Omental fat pad (tissue), 4 donors: ENCODE results near the gene RBM34. TPM values are rescaled to one million over a fixed set of nuclear protein-coding genes. Genes with fewer than 3 reads are reported as not detected.
"Not testable (repeated sequence)": the region's sequence is repeated elsewhere in the genome, so short reads cannot be mapped to it uniquely, and the experiment has no call there.

Experiments used
- ATAC-seq: fragments of 150-250 bp; one replicate; pipeline ENCODE4 v1.9.1; 2016; ENCODE audit warnings: mild to moderate bottlenecking, moderate library complexity; ENCODE audit not compliant: low FRiP score
- DNase-seq: peaks from one replicate; pipeline ENCODE4 v3.0.0-alpha.2; 2019; ENCODE audit warnings: low spot score
- CTCF ChIP-seq, 3 donors: fragments of 450-650 bp; IDR thresholded peaks; one replicate each; pipeline ENCODE4 v1.5.1; 2016 to 2017; ENCODE audit warnings: antibody characterized with exemption in 3 of 3, mild to moderate bottlenecking in 3 of 3, moderate library complexity in 2 of 3
- total RNA-seq, 4 donors: library from RNA; depleted of rRNA; stranded (reverse); fragments of >200 nt; gene quantifications; one replicate each; pipeline ENCODE4 v1.1.0, GENCODE V29; 2016

The RBM34 gene
- total RNA-seq, 4 donors from 2014 or later, result 34.0 to 39.3 (median 36.5) TPM

- ATAC-seq, result no peak
- DNase-seq, result no peak
- TF ChIP-seq CTCF (IDR thresholded peaks at IDR 0.05), result no peak
Observed at GRCh38 chr1:235098991-235099390, 62.1 kb downstream of the RBM34 start.

GRCh38 chr1:235098547-235098946, 62.5 kb downstream of the RBM34 start:
- DNase-seq (no peak), ATAC-seq (no peak)
- TF ChIP-seq CTCF (IDR thresholded peaks at IDR 0.05), result no peak

- not testable (repeated sequence) for ATAC-seq, DNase-seq
Observed at GRCh38 chr1:235097501-235097900, 63.5 kb downstream of the RBM34 start.

GRCh38 chr1:235095938-235096562, 65.0 kb downstream of the RBM34 start:
- no peak for ATAC-seq
- no peak for TF ChIP-seq CTCF (IDR thresholded peaks at IDR 0.05)
- DNase-seq, result no peak

- DNase-seq, result peak; percentile 85
- peak; percentile 78 for ATAC-seq
- TF ChIP-seq CTCF (IDR thresholded peaks at IDR 0.05), result peak in 1 of 3 donors; percentile 75
Observed at GRCh38 chr1:235093696-235094592, 67.1 kb downstream of the RBM34 start.

GRCh38 chr1:235093013-235093695, 67.9 kb downstream of the RBM34 start:
- ATAC-seq (peak; percentile 26), DNase-seq (no peak)
- TF ChIP-seq CTCF (IDR thresholded peaks at IDR 0.05), result no peak

- not testable (repeated sequence) for ATAC-seq, DNase-seq
Observed at GRCh38 chr1:235092415-235092814, 68.6 kb downstream of the RBM34 start.

GRCh38 chr1:235092045-235092406, 69.0 kb downstream of the RBM34 start:
- DNase-seq, result not testable (repeated sequence)

GRCh38 chr1:235091319-235092044, 69.6 kb downstream of the RBM34 start:
- ATAC-seq, DNase-seq: not testable (repeated sequence)

More at GRCh38 chr1:235092045-235092406, 69.0 kb downstream of the RBM34 start:
- ATAC-seq, result not testable (repeated sequence)
